HG02588 (cell line): Measurements from ENCODE around the gene ULK1.

Experiments used
- ATAC-seq: cut with Tn5 transposase; IDR thresholded peaks from one replicate; pipeline ENCODE4 v1.9.1; 2021; ENCODE audit warnings: mild to moderate bottlenecking, moderate library complexity; ENCODE audit not compliant: unreplicated experiment

The ULK1 gene

GRCh38 chr12:131907379-131908091 is 13.1 kb downstream of the ULK1 start:
- no peak for ATAC-seq

GRCh38 chr12:131908092-131909080 is 14.0 kb downstream of the ULK1 start:
- ATAC-seq, result no peak

- ATAC-seq, result no peak
Observed at GRCh38 chr12:131909081-131909751, 14.8 kb downstream of the ULK1 start.

GRCh38 chr12:131909752-131910219 is 15.4 kb downstream of the ULK1 start:
- no peak for ATAC-seq

- ATAC-seq, result no peak
Observed at GRCh38 chr12:131910302-131911027, 16.0 kb downstream of the ULK1 start.

GRCh38 chr12:131911028-131911650 is 16.7 kb downstream of the ULK1 start:
- ATAC-seq, result no peak

GRCh38 chr12:131911851-131912477 is 17.5 kb downstream of the ULK1 start:
- ATAC-seq, result no peak

GRCh38 chr12:131912518-131913274 is 18.3 kb downstream of the ULK1 start:
- ATAC-seq, result no peak

GRCh38 chr12:131913666-131914065 is 19.2 kb downstream of the ULK1 start:
- no peak for ATAC-seq

GRCh38 chr12:131914179-131914702 is 19.8 kb downstream of the ULK1 start:
- ATAC-seq, result no peak

GRCh38 chr12:131915000-131915689 is 20.7 kb downstream of the ULK1 start:
- no peak for ATAC-seq

- no peak for ATAC-seq
Observed at GRCh38 chr12:131915823-131916222, 21.4 kb downstream of the ULK1 start.

- no peak for ATAC-seq
Observed at GRCh38 chr12:131916306-131917138, 22.1 kb downstream of the ULK1 start.

- no peak for ATAC-seq
Observed at GRCh38 chr12:131917139-131917710, 22.8 kb downstream of the ULK1 start.

- no peak for ATAC-seq
Observed at GRCh38 chr12:131917711-131918306, 23.4 kb downstream of the ULK1 start.

GRCh38 chr12:131918311-131919050 is 24.1 kb downstream of the ULK1 start:
- ATAC-seq, result no peak
